GM13976 (cell line): ENCODE results near the gene PXYLP1.

ENCODE experiments used
- DNase-seq: peaks from one replicate; pipeline ENCODE4 v3.0.0; 2012; ENCODE audit warnings: low spot score
- CTCF ChIP-seq: IDR thresholded peaks from 2 replicates; pipeline ENCODE4 v1.5.1; 2012; ENCODE audit warnings: borderline replicate concordance, mild to moderate bottlenecking; ENCODE audit not compliant: insufficient read depth; ENCODE audit errors: extremely low read depth, missing control alignments, control extremely low read depth
- in situ Hi-C: fragments of 300-500 bp; cut with MboI; formaldehyde crosslinking; loops from one replicate; pipeline ENCODE4 v1.12.0; 2022; ENCODE audit warnings: low sequenced_read_pairs, mixed read lengths, inconsistent platforms; ENCODE audit not compliant: unreplicated experiment

The PXYLP1 gene

GRCh38 chr3:141268791-141269190 lies 37.2 kb downstream of the PXYLP1 start:
- in situ Hi-C loops = no loop called here
- TF ChIP-seq CTCF = no peak
- DNase-seq = no peak

GRCh38 chr3:141269961-141270360 lies 38.3 kb downstream of the PXYLP1 start:
- DNase-seq = no peak
- no peak for TF ChIP-seq CTCF
- in situ Hi-C loops = no loop called here

GRCh38 chr3:141271279-141272030 lies 39.8 kb downstream of the PXYLP1 start:
- TF ChIP-seq CTCF = no peak
- in situ Hi-C loops = no loop called here
- DNase-seq = no peak

- in situ Hi-C loops = no loop called here
- no peak for TF ChIP-seq CTCF
- no peak for DNase-seq
Observed at GRCh38 chr3:141272906-141273662, 41.5 kb downstream of the PXYLP1 start.

- no peak for DNase-seq
- in situ Hi-C loops = no loop called here
Observed at GRCh38 chr3:141273700-141274410, 42.2 kb downstream of the PXYLP1 start.

More at GRCh38 chr3:141273700-141274410, 42.2 kb downstream of the PXYLP1 start:
- no peak for TF ChIP-seq CTCF
